Measurements from ENCODE around the gene IDE.

Gene IDE

DNA sequence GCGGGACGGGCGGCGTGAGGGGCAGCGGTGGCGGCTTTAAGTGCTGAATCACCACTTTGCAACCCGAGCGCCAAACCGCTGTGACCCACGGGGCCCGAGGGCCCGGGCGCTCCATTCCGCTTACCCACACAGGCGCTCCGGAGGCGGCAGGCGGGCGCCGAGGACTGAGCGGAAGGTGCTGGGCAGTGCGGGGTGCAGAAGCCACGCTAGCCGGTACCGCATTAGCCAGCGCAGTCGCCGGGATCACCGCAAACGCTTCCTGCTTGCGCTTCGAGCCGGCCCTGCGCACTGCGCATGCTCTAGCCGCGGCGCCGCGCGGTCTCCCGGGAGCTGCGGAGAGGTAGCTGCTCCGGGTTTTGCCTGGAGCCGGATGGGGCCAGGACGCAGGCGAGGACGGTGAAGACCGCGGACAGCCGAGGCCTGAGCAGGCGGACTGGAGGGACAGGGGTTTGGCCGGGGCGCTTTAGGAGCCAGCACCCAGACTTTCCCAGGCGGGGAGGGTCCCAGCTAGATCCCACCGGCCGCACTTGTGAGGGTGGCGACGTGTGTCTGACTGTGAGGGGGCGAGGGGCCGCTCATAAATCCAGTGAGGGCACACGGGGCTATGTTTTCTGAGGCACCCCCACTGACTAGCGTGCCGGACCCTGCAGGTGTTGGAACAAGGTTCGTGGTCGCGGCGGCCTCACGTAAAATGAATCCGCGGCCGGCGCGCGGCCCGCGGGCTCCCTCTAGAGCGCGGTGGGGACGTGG is at the start of gene IDE:
Gene IDE (minus strand): TSS at position 296 of the 750 bp plus-strand sequence. CDS start 74 bp downstream, at position 222.
- peak within 1 kb of the TSS; percentile 99 for H3K4me3 ChIP-seq (ENCODE audit: low read depth, low read length)
- DNase-seq (ENCODE audit: low read depth): peak; percentile 95
- TF ChIP-seq, protein P1, sequence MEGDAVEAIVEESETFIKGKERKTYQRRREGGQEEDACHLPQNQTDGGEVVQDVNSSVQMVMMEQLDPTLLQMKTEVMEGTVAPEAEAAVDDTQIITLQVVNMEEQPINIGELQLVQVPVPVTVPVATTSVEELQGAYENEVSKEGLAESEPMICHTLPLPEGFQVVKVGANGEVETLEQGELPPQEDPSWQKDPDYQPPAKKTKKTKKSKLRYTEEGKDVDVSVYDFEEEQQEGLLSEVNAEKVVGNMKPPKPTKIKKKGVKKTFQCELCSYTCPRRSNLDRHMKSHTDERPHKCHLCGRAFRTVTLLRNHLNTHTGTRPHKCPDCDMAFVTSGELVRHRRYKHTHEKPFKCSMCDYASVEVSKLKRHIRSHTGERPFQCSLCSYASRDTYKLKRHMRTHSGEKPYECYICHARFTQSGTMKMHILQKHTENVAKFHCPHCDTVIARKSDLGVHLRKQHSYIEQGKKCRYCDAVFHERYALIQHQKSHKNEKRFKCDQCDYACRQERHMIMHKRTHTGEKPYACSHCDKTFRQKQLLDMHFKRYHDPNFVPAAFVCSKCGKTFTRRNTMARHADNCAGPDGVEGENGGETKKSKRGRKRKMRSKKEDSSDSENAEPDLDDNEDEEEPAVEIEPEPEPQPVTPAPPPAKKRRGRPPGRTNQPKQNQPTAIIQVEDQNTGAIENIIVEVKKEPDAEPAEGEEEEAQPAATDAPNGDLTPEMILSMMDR (IDR thresholded peaks at IDR 0.05; ENCODE audit: insufficient read depth, low read depth, low read length, missing control alignments): peak; percentile 96

DNA sequence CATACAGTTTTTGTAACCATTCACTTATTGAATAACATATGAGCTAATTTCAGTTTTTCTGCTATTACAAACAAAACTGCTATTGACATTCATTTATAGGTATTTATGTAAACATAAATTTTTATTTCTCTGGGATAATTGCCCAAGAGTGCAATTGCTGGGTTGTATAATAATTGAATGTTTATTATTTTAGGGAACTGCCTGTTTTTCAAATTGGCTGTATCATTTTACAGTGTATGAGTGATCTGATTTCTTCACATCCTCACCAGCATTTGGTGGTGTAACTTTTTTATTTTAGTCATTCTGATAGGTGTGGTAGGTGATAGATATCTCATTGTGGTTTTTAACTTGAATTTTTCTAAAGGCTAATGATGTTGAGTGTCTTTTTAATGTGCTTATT is 45.5 kb upstream of the IDE start:
- DNase-seq (ENCODE audit: low read depth): no peak
- no peak overlapping the region for H3K4me3 ChIP-seq (ENCODE audit: low read depth, low read length)
- TF ChIP-seq, protein P1 (IDR thresholded peaks at IDR 0.05; ENCODE audit: insufficient read depth, low read depth, low read length, missing control alignments): no peak

DNA sequence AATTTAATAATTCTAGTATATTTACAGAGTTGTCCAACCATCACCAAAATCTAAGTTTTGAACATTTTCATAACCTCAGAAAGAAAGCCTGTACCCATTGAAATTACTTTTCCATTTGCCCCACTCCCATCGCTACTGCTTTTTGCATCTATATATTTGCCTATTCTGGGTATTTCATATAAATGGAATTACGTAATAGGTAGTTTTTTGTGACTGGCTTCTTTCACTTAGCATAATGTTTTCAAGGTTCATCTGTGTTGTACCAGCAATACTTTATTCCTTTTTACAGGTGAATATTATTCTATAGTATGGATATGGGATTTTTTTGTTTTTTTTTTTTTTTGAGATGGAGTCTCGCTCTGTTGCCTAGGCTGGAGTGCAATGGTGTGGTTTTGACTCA is 41.6 kb upstream of the IDE start:
- H3K4me3 ChIP-seq (ENCODE audit: low read depth, low read length): no peak overlapping the region
- TF ChIP-seq, protein P1 (IDR thresholded peaks at IDR 0.05; ENCODE audit: insufficient read depth, low read depth, low read length, missing control alignments): no peak
- no peak for DNase-seq (ENCODE audit: low read depth)

DNA sequence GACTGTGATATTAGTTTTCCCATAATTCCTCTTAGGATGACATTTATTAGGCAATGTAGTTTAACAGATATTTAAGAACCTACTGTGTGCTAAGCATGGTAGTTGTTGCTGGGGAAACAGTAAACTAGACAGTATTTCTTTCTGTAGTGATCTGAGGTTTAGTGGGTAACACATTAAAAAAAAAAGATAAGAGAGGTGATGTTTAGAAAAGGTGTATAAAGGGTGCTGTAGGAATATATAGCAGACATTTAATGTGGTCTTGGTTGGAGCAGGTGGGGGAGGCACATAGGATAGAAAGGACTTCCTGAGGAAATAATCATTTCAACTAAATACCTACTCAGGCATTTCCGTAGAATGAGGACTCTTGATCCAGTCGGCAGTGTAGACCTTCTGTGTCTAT is 30.9 kb upstream of the IDE start:
- H3K4me3 ChIP-seq (ENCODE audit: low read depth, low read length): no peak overlapping the region
- TF ChIP-seq, protein P1 (IDR thresholded peaks at IDR 0.05; ENCODE audit: insufficient read depth, low read depth, low read length, missing control alignments): no peak
- DNase-seq (ENCODE audit: low read depth): no peak

DNA sequence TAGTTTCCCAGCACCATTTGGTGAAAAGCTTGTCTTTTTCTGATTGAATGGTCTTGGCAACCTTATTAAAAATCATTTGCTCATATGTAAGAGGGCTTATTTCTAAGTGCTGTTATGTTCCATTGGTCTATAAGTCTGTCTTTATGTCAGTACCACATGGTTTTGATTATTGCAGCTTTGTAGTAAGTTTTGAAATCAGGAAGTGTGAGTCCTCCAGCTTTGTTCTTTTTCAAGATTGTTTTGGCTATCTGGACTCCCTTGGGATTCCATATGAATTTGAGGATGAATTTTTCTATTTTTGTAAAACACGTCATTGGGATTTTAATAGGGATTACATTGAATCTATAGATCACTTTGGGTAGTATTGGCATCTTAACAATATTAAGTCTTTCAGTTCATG is 24.4 kb upstream of the IDE start:
- H3K4me3 ChIP-seq (ENCODE audit: low read depth, low read length): no peak overlapping the region
- no peak for DNase-seq (ENCODE audit: low read depth)
- TF ChIP-seq, protein P1 (IDR thresholded peaks at IDR 0.05; ENCODE audit: insufficient read depth, low read depth, low read length, missing control alignments): no peak

DNA sequence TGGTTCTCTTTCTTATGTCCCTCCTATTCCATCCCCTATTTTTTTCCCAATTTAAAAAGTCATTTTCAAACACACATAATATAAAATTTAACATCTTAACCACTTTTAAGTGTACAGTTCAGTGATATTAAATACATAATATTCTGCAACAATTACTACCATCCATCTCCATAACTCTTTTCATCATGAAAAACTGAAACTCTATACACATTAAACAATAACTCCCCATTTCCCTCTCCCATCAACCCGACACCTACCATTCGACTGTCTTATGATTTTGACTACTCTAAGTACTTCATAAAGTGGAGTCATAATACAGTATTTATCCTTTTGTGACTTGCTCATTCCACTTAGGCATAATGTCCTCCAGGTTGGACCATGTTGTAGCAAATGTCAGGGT is 21.6 kb upstream of the IDE start:
- H3K4me3 ChIP-seq (ENCODE audit: low read depth, low read length): peak overlapping the region; percentile 94
- no peak for DNase-seq (ENCODE audit: low read depth)
- TF ChIP-seq, protein P1 (IDR thresholded peaks at IDR 0.05; ENCODE audit: insufficient read depth, low read depth, low read length, missing control alignments): no peak
